ENCODE measurements around the gene MAP3K4. TPM values are rescaled to one million over a fixed set of nuclear protein-coding genes. Genes with fewer than 3 reads are reported as not detected.
A peak's percentile ranks its signal among the peaks of the same experiment; 100 is the strongest.
"Not testable (repeated sequence)": the region's sequence is repeated elsewhere in the genome, so short reads cannot be mapped to it uniquely, and the experiment has no call there.

The MAP3K4 gene
- polyA plus RNA-seq, 4 donors = 12.4 to 29.5 (median 18.2) TPM

DNA sequence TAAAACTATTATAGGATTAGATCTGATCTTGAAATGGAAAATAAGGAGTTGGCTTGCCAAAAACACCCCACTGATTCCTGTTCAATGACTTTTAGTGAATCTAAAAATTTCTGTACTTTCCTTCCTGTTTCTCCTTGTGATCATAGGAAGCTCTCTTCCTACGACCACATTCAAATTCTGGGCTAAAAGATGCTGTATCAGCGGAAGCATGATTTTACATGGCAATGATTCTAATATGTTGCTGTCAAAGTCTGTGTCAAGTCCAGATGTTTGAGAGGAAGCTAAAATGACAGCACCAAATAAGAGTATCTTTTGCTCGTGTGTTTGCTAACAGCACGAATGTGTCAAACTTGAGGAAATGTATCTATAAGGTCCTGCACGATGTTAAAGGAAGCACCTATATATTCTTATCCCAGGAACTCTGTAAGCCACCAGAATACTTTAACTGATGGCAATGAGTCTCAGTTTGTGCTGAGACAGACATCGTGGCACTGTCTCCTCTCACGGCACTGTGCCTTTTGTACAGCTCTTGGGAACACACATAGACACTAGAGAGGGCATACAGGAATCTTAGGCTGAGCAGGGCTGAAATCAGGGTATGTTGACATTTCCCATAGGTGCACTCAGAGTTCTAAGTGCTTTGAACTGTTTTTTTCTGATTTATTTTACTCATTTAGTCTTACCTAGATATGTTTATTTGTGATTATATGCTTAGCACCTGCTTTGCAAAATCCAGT lies 24.9 kb upstream of the MAP3K4 start:
- WGBS, 3 donors = 81 to 88% (median 85%) methylated on average over 7 of the region's 7 CpGs
- H3K27ac ChIP-seq (ENCODE audit: low read depth in 1 of 3, low read length in 2 of 3) = no peak overlapping the region
- H3K4me3 ChIP-seq (ENCODE audit: low read depth in 1 of 3, low read length in 3 of 3) = no peak overlapping the region
- DNase-seq = no peak
- no peaks in the 10 kb centered on the region for H3K27me3 ChIP-seq (ENCODE audit: control insufficient read depth in 3 of 3, insufficient read depth in 3 of 3, low read length in 3 of 3)
- H3K4me1 ChIP-seq (ENCODE audit: control insufficient read depth in 3 of 3, insufficient read depth in 2 of 3, low read depth in 1 of 3, low read length in 2 of 3) = no peaks in the 10 kb centered on the region
- no peak for FAIRE-seq
- no peaks in the 10 kb centered on the region for H3K36me3 ChIP-seq (ENCODE audit: control insufficient read depth in 3 of 3, insufficient read depth in 2 of 3, low read depth in 1 of 3, low read length in 3 of 3)
- H3K9me3 ChIP-seq (ENCODE audit: control insufficient read depth in 2 of 2, insufficient read depth in 1 of 2, low read depth in 1 of 2, low read length in 1 of 2) = no peaks in the 10 kb centered on the region

DNA sequence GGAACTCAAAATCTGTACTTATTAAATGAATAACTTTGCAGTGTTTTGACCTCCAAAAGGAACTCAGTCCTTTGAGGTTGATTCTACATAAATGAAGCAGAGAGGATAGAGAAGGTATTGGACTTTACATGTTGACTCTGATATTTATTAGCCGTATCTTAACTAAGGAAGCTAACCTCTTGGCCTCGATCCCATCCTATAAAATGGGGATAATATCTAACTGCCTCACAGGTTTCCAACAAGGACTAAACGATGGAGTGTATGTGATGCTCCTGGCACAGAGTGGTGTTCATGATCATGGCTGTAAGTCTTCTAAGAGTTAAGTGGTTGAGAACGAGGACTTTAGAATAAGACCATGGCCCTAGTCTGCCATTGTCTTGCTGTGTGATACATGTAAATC lies 24.2 kb upstream of the MAP3K4 start:
- WGBS, 3 donors = 60 to 83% (median 73%) methylated on average over 4 of the region's 4 CpGs
- H3K27me3 ChIP-seq (ENCODE audit: control insufficient read depth in 3 of 3, insufficient read depth in 3 of 3, low read length in 3 of 3) = no peaks in the 10 kb centered on the region
- FAIRE-seq = no peak
- H3K36me3 ChIP-seq (ENCODE audit: control insufficient read depth in 3 of 3, insufficient read depth in 2 of 3, low read depth in 1 of 3, low read length in 3 of 3) = no peaks in the 10 kb centered on the region
- H3K27ac ChIP-seq (ENCODE audit: low read depth in 1 of 3, low read length in 2 of 3) = no peak overlapping the region
- H3K9me3 ChIP-seq (ENCODE audit: control insufficient read depth in 2 of 2, insufficient read depth in 1 of 2, low read depth in 1 of 2, low read length in 1 of 2) = no peaks in the 10 kb centered on the region
- no peak overlapping the region for H3K4me3 ChIP-seq (ENCODE audit: low read depth in 1 of 3, low read length in 3 of 3)
- DNase-seq = no peak
- no peaks in the 10 kb centered on the region for H3K4me1 ChIP-seq (ENCODE audit: control insufficient read depth in 3 of 3, insufficient read depth in 2 of 3, low read depth in 1 of 3, low read length in 2 of 3)

DNA sequence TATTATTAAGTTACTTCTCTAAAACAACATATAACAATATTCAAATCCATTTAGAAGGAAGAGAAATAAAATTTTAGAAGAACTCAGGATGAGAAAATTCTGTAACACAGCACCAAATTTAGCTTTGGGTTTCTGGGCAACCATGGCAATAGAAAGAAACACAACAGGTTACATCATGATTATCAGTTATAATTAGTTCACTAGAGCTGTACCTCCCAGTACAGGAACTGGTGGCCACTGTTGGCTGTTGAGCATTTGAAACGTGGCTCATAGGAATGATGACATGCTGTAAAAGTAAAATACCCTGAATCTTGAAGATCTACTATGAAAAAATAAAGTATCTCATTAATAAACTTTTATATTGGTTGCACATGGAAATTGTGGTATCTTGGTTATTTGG lies 23.7 kb upstream of the MAP3K4 start:
- H3K36me3 ChIP-seq (ENCODE audit: control insufficient read depth in 3 of 3, insufficient read depth in 2 of 3, low read depth in 1 of 3, low read length in 3 of 3) = no peaks in the 10 kb centered on the region
- H3K4me1 ChIP-seq (ENCODE audit: control insufficient read depth in 3 of 3, insufficient read depth in 2 of 3, low read depth in 1 of 3, low read length in 2 of 3) = no peaks in the 10 kb centered on the region
- FAIRE-seq (no peak), DNase-seq (no peak)
- H3K9me3 ChIP-seq (ENCODE audit: control insufficient read depth in 2 of 2, insufficient read depth in 1 of 2, low read depth in 1 of 2, low read length in 1 of 2) = no peaks in the 10 kb centered on the region
- H3K27me3 ChIP-seq (ENCODE audit: control insufficient read depth in 3 of 3, insufficient read depth in 3 of 3, low read length in 3 of 3) = no peaks in the 10 kb centered on the region
- 20 to 45% (median 43%) methylated on average over 1 of the region's 1 CpG for WGBS, 3 donors
- no peak overlapping the region for H3K27ac ChIP-seq (ENCODE audit: low read depth in 1 of 3, low read length in 2 of 3)
- no peak overlapping the region for H3K4me3 ChIP-seq (ENCODE audit: low read depth in 1 of 3, low read length in 3 of 3)

DNA sequence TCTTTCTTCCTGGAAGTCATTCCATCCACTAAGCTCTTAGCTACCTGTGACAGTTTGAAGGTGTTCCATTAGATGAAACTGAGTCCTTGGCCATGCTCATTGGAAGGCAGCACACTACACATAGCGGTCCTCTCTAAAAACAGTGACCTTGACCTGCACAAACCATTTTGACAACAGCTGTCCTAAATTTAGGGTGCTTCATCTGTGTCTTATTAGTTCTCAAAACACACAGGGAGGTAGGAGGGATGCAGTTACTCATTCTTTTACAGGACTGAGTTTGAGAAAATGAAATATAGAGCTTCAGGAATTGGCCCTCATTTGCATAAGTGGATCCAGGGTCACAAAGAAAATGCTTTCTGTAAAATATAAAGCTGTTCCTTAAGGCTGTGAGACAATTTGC lies 20.4 kb upstream of the MAP3K4 start:
- FAIRE-seq = no peak
- no peak for DNase-seq
- no peaks in the 10 kb centered on the region for H3K9me3 ChIP-seq (ENCODE audit: control insufficient read depth in 2 of 2, insufficient read depth in 1 of 2, low read depth in 1 of 2, low read length in 1 of 2)
- H3K27me3 ChIP-seq (ENCODE audit: control insufficient read depth in 3 of 3, insufficient read depth in 3 of 3, low read length in 3 of 3) = no peaks in the 10 kb centered on the region
- no peaks in the 10 kb centered on the region for H3K4me1 ChIP-seq (ENCODE audit: control insufficient read depth in 3 of 3, insufficient read depth in 2 of 3, low read depth in 1 of 3, low read length in 2 of 3)
- WGBS, 3 donors = 93 to 94% (median 93%) methylated on average over 1 of the region's 1 CpG
- H3K4me3 ChIP-seq (ENCODE audit: low read depth in 1 of 3, low read length in 3 of 3) = no peak overlapping the region
- H3K36me3 ChIP-seq (ENCODE audit: control insufficient read depth in 3 of 3, insufficient read depth in 2 of 3, low read depth in 1 of 3, low read length in 3 of 3) = no peaks in the 10 kb centered on the region
- no peak overlapping the region for H3K27ac ChIP-seq (ENCODE audit: low read depth in 1 of 3, low read length in 2 of 3)

DNA sequence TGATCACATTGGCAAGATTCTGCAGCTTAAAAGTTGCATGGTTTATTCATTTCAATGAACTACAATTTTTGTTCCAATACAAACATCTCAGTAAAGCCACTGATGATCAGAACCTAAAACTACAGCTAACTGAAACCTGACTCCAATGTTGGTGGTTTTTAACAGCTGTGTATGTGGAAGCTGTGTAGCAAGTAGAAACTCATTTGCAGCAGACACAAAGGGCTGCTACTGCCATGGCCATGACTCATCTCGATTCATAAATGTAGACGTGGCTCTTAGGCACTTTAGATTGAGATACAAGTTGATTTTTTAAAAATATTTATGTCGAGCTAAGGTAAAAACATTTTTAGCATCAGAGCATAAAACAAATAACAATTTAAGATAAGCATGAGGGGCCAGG lies 19.5 kb upstream of the MAP3K4 start:
- Histone ChIP-seq H3K9me3 (ENCODE audit: control insufficient read depth in 2 of 2, insufficient read depth in 1 of 2, low read depth in 1 of 2, low read length in 1 of 2) (no peaks in the 10 kb centered on the region), H3K27ac (ENCODE audit: low read depth in 1 of 3, low read length in 2 of 3) (no peak overlapping the region), H3K4me1 (ENCODE audit: control insufficient read depth in 3 of 3, insufficient read depth in 2 of 3, low read depth in 1 of 3, low read length in 2 of 3) (no peaks in the 10 kb centered on the region), H3K27me3 (ENCODE audit: control insufficient read depth in 3 of 3, insufficient read depth in 3 of 3, low read length in 3 of 3) (no peaks in the 10 kb centered on the region), H3K4me3 (ENCODE audit: low read depth in 1 of 3, low read length in 3 of 3) (no peak overlapping the region), H3K36me3 (ENCODE audit: control insufficient read depth in 3 of 3, insufficient read depth in 2 of 3, low read depth in 1 of 3, low read length in 3 of 3) (no peaks in the 10 kb centered on the region)
- FAIRE-seq (no peak), DNase-seq (no peak)
- 59 to 75% (median 68%) methylated on average over 3 of the region's 3 CpGs for WGBS, 3 donors

DNA sequence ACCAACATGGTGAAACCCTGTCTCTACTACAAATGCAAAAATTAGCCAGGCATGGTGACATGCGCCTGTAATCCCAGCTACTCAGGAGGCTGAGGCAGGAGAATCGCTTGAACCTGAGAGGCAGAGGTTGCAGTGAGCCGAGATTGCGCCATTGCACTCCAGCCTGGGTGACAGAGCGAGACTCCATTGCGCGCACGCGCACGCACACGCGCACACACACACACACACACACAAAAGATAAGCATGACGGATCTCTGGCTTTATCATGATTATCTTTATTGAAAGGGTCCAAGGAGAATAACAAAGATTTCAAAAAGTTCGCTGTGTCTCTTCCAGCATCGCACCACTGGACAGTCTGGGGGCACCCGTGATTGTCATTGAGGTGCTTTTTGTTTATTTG lies 19.0 kb upstream of the MAP3K4 start:
- H3K4me1 ChIP-seq (ENCODE audit: control insufficient read depth in 3 of 3, insufficient read depth in 2 of 3, low read depth in 1 of 3, low read length in 2 of 3); H3K9me3 ChIP-seq (ENCODE audit: control insufficient read depth in 2 of 2, insufficient read depth in 1 of 2, low read depth in 1 of 2, low read length in 1 of 2); H3K36me3 ChIP-seq (ENCODE audit: control insufficient read depth in 3 of 3, insufficient read depth in 2 of 3, low read depth in 1 of 3, low read length in 3 of 3); H3K4me3 ChIP-seq (ENCODE audit: low read depth in 1 of 3, low read length in 3 of 3); FAIRE-seq; H3K27ac ChIP-seq (ENCODE audit: low read depth in 1 of 3, low read length in 2 of 3); H3K27me3 ChIP-seq (ENCODE audit: control insufficient read depth in 3 of 3, insufficient read depth in 3 of 3, low read length in 3 of 3); DNase-seq: not testable (repeated sequence)
- 87 to 93% (median 88%) methylated on average over 16 of the region's 16 CpGs for WGBS, 3 donors

DNA sequence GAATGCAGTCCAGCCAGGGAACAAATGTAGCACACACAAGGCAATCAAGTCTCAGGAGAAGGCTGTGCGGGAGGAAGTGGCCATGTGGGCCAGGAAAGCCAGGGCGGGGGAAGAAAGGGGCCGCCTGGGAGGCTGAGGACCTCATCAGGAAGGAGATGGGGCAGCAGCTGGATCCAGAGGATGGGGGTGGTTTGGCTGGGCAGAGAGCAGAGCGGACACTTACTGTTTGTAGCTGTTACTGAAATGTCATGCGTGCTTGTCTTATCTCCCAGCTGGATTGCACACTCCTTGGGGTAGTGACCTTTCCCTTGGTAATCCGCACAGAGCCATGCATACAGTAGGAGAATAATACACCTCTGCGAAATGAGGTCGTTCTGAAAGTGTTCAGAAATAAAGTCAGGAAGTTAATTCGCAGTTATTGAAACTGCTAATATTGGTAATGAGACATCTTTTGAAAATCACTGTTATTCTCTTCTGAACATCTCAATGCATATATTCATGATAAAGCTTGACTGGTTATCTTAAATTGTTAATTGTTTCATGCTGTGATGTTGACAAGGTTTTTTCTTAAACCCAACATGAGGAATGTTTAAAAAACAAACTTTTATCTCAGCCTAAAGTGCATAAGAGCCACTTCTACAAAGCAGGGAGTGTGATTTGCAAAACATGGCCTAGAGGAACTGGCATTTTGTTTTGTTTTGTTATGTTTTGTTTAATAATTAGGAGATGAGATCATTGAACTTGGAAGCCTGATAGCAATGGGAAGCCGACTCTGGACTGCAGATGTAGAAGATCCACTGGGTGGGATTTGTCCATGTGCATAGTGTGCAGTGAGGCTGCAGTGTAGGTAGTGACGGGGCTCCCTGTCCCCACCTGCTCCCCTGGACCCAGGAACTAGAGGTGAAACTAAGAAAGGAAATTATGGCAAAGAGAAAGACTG lies 18.0 kb upstream of the MAP3K4 start:
- Histone ChIP-seq H3K36me3 (ENCODE audit: control insufficient read depth in 3 of 3, insufficient read depth in 2 of 3, low read depth in 1 of 3, low read length in 3 of 3) (no peaks in the 10 kb centered on the region), H3K27me3 (ENCODE audit: control insufficient read depth in 3 of 3, insufficient read depth in 3 of 3, low read length in 3 of 3) (no peaks in the 10 kb centered on the region), H3K4me1 (ENCODE audit: control insufficient read depth in 3 of 3, insufficient read depth in 2 of 3, low read depth in 1 of 3, low read length in 2 of 3) (no peaks in the 10 kb centered on the region), H3K27ac (ENCODE audit: low read depth in 1 of 3, low read length in 2 of 3) (no peak overlapping the region), H3K9me3 (ENCODE audit: control insufficient read depth in 2 of 2, insufficient read depth in 1 of 2, low read depth in 1 of 2, low read length in 1 of 2) (no peaks in the 10 kb centered on the region), H3K4me3 (ENCODE audit: low read depth in 1 of 3, low read length in 3 of 3) (no peak overlapping the region)
- 42 to 54% (median 49%) methylated on average over 11 of the region's 11 CpGs for WGBS, 3 donors
- no peak for FAIRE-seq
- peak in 1 of 2 donors; percentile 49 for DNase-seq

DNA sequence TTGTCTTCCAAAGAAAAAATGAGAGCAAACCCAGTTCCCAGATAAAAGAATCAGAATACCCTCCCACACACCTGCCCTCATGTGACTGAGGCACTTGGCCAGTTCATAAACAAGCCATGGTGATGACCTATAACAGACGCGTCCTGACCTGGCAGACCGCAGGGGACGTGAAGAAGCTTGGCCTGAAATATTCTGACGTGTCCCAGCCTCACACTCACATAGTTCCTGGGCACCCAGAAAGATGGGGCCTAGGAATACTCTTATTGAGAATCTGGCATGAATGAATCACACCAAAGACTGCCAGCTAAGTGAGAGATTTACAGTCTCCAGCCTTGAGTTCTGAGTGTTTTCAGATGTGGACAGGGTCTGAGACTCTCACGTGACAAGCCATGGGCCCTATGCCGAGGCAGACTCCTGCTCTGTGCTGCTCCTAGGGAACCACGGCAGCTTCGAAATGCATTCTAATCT lies 17.2 kb upstream of the MAP3K4 start:
- no peak for FAIRE-seq

More for the DNA sequence above, 17.2 kb upstream of the MAP3K4 start:
- 65 to 85% (median 85%) methylated on average over 9 of the region's 9 CpGs for WGBS, 3 donors
- H3K27me3 ChIP-seq (ENCODE audit: control insufficient read depth in 3 of 3, insufficient read depth in 3 of 3, low read length in 3 of 3) = no peaks in the 10 kb centered on the region
- no peak overlapping the region for H3K27ac ChIP-seq (ENCODE audit: low read depth in 1 of 3, low read length in 2 of 3)
- H3K4me1 ChIP-seq (ENCODE audit: control insufficient read depth in 3 of 3, insufficient read depth in 2 of 3, low read depth in 1 of 3, low read length in 2 of 3) = peaks cover 0 to 4% (median 0%) of the 10 kb centered on the region in 3 donors
- H3K4me3 ChIP-seq (ENCODE audit: low read depth in 1 of 3, low read length in 3 of 3) = no peak overlapping the region
- DNase-seq = peak in 1 of 2 donors; percentile 13
- H3K9me3 ChIP-seq (ENCODE audit: control insufficient read depth in 2 of 2, insufficient read depth in 1 of 2, low read depth in 1 of 2, low read length in 1 of 2) = no peaks in the 10 kb centered on the region
- no peaks in the 10 kb centered on the region for H3K36me3 ChIP-seq (ENCODE audit: control insufficient read depth in 3 of 3, insufficient read depth in 2 of 3, low read depth in 1 of 3, low read length in 3 of 3)
